CD14-positive monocyte (primary cell): ENCODE results near the gene ABCA2. TPM values are rescaled to one million over a fixed set of nuclear protein-coding genes. Genes with fewer than 3 reads are reported as not detected.

ENCODE experiments used
- DNase-seq, 3 donors: peaks; one replicate each; pipeline ENCODE4 v3.0.0-alpha.2; 2011 to 2022
- H2AFZ ChIP-seq: 2 replicates; pipeline ENCODE4 v1.6.0; 2012; ENCODE audit warnings: mild to moderate bottlenecking, low read depth, low read length, inconsistent platforms; ENCODE audit not compliant: insufficient read depth, poor library complexity, severe bottlenecking
- H3K27ac ChIP-seq, 2 donors: 1 replicate in 1 of 2; 2 replicates in 1 of 2; pipeline ENCODE4 v1.5.1; 2012 to 2013; ENCODE audit warnings: low read length in 2 of 2, control low read depth in 1 of 2, inconsistent platforms in 1 of 2, low read depth in 1 of 2, mild to moderate bottlenecking in 1 of 2
- H3K27me3 ChIP-seq, 2 donors: one replicate each; pipeline versions ENCODE4 v1.6.0 to v1.6.1; 2011 to 2013; ENCODE audit warnings: low read length in 2 of 2; ENCODE audit not compliant: control insufficient read depth in 2 of 2, insufficient read depth in 2 of 2
- H3K36me3 ChIP-seq, 2 donors: replicated peaks in 1 of 2; 1 replicate in 1 of 2; 2 replicates in 1 of 2; pipeline versions ENCODE4 v1.5.1 to v1.6.1; 2012 to 2013; ENCODE audit warnings: low read length in 2 of 2, control low read depth in 1 of 2, inconsistent platforms in 1 of 2, mild to moderate bottlenecking in 1 of 2; ENCODE audit not compliant: insufficient read depth in 2 of 2, control insufficient read depth in 1 of 2
- H3K4me1 ChIP-seq, 2 donors: 1 replicate in 1 of 2; 2 replicates in 1 of 2; pipeline versions ENCODE4 v1.5.1 to v1.6.1; 2012 to 2013; ENCODE audit warnings: low read length in 2 of 2, control low read depth in 1 of 2, inconsistent platforms in 1 of 2, mild to moderate bottlenecking in 1 of 2, moderate library complexity in 1 of 2; ENCODE audit not compliant: insufficient read depth in 2 of 2, control insufficient read depth in 1 of 2
- H3K4me2 ChIP-seq: replicated peaks from 2 replicates; pipeline ENCODE3; 2012; ENCODE audit warnings: low read length, moderate library complexity, mild to moderate bottlenecking; ENCODE audit not compliant: poor library complexity, severe bottlenecking; ENCODE audit errors: extremely low read depth
- H3K4me3 ChIP-seq, 3 experiments: fragments of 200-600 bp in 1 of 3; sonication (generic) in 1 of 3; replicated peaks in 1 of 3; 1 replicate in 2 of 3; 2 replicates in 1 of 3; pipeline ENCODE4 v1.5.1; 2011 to 2013; ENCODE audit warnings: low read length in 3 of 3, mild to moderate bottlenecking in 3 of 3, control low read depth in 2 of 3, low read depth in 2 of 3, inconsistent platforms in 1 of 3, moderate library complexity in 1 of 3
- H3K79me2 ChIP-seq: 2 replicates; pipeline ENCODE4 v1.6.0; 2012; ENCODE audit warnings: mild to moderate bottlenecking, control low read depth, inconsistent platforms, low read length, moderate library complexity; ENCODE audit not compliant: insufficient read depth
- H3K9ac ChIP-seq: 2 replicates; pipeline ENCODE4 v1.6.0; 2017; ENCODE audit warnings: low read length, mild to moderate bottlenecking; ENCODE audit not compliant: insufficient read depth, poor library complexity, severe bottlenecking
- H3K9me3 ChIP-seq, 2 donors: replicated peaks in 1 of 2; 1 replicate in 1 of 2; 2 replicates in 1 of 2; pipeline versions ENCODE4 v1.5.1 to v1.6.1; 2012 to 2013; ENCODE audit warnings: low read length in 2 of 2, control low read depth in 1 of 2; ENCODE audit not compliant: control insufficient read depth in 1 of 2, insufficient read depth in 1 of 2
- H4K20me1 ChIP-seq: 2 replicates; pipeline ENCODE4 v1.6.0; 2012; ENCODE audit warnings: mild to moderate bottlenecking, low read length, control low read depth, moderate library complexity; ENCODE audit not compliant: insufficient read depth
- H3K27ac Mint-ChIP-seq, 7 donors: one replicate each; pipeline ENCODE4 v1.8.0; 2020; ENCODE audit warnings: mild to moderate bottlenecking in 7 of 7, mixed read lengths in 7 of 7, moderate library complexity in 6 of 7, inconsistent platforms in 2 of 7
- H3K27me3 Mint-ChIP-seq, 3 donors: one replicate each; pipeline ENCODE4 v1.8.0; 2021 to 2022; ENCODE audit warnings: low read depth in 3 of 3, mild to moderate bottlenecking in 3 of 3, mixed read lengths in 3 of 3, moderate library complexity in 3 of 3, inconsistent platforms in 1 of 3
- H3K36me3 Mint-ChIP-seq, 2 donors: one replicate each; pipeline ENCODE4 v1.8.0; 2020; ENCODE audit warnings: mixed read lengths in 2 of 2, inconsistent platforms in 1 of 2, mild to moderate bottlenecking in 1 of 2
- H3K4me1 Mint-ChIP-seq: one replicate; pipeline ENCODE4 v1.8.0; 2020; ENCODE audit warnings: mild to moderate bottlenecking, mixed read lengths
- H3K4me3 Mint-ChIP-seq, 2 donors: one replicate each; pipeline ENCODE4 v1.8.0; 2020; ENCODE audit warnings: mild to moderate bottlenecking in 2 of 2, mixed read lengths in 2 of 2, moderate library complexity in 1 of 2
- H3K9me3 Mint-ChIP-seq, 7 donors: one replicate each; pipeline ENCODE4 v1.8.0; 2020 to 2022; ENCODE audit warnings: mixed read lengths in 7 of 7, mild to moderate bottlenecking in 6 of 7, moderate library complexity in 6 of 7, inconsistent platforms in 2 of 7
- WGBS: methylation state at CpG from one replicate; pipeline ENCODE4 v1.1.5; 2013; ENCODE audit warnings: missing lambda C conversion rate; ENCODE audit not compliant: insufficient coverage; 5-methylcytosine and 5-hydroxymethylcytosine counted together
- intact Hi-C, 2 donors: fragments of 100-400 bp; cut with micrococcal nuclease; formaldehyde crosslinking; loops; one replicate each; pipeline versions ENCODE4 v1.15.0 to v1.15.1; 2023
- polyA plus RNA-seq, 3 donors: library from polyadenylated mRNA; depleted of rRNA in 1 of 3; unstranded in 2 of 3; stranded (reverse) in 1 of 3; fragments of 300-500 nt in 2 of 3; fragments of >200 nt in 1 of 3; fragmentation: Illumina TruSeq in 2 of 3; gene quantifications; 1 replicate in 2 of 3; 2 replicates in 1 of 3; pipeline ENCODE4 v1.2.3, GENCODE V29; 2012 to 2021
- TF ChIP-seq, protein P1 (sequence below): fragments of 200-600 bp; IDR thresholded peaks from one replicate; pipeline ENCODE4 v1.8.0; 2022; ENCODE audit warnings: antibody characterized with exemption, mild to moderate bottlenecking

Gene ABCA2
- polyA plus RNA-seq, 3 donors: 0.18 to 30.7 (median 0.40) TPM

DNA sequence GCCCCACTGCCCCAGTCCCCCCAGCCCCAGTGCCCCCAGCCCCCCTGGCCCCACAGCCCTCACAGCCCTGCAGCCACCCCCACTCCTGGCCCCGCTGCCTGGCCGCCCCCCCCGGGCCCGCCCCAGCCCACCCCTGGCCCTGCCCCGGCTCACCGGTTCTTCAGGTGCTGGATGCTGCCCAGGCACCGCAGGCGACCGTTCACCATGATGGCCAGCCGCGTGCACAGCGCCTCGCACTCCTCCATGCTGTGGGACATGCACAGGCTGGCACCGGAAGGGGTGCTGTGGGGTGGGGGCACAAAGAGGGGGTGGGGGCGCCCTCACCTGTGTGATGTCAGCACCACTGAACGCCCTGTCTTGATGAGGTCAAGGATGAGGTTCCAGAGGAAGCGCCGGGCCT is 18.8 kb downstream of the ABCA2 start:
- Mint-ChIP-seq H3K4me3 (no peak overlapping the region), H3K36me3 (peaks cover 4 to 17% of the 10 kb centered on the region in 2 donors), H3K27ac (no peak overlapping the region), H3K4me1 (peaks cover 3% of the 10 kb centered on the region), H3K9me3 (peaks cover 4 to 16% (median 7%) of the 10 kb centered on the region in 7 donors), H3K27me3 (peaks cover 5 to 8% (median 6%) of the 10 kb centered on the region in 3 donors)
- DNase-seq: no peak
- H3K9me3 ChIP-seq: peaks cover 0 to 10% of the 10 kb centered on the region in 2 donors
- intact Hi-C loops: no loop called here
- H3K79me2 ChIP-seq: no peaks in the 10 kb centered on the region
- H3K4me3 ChIP-seq: no peak overlapping the region
- no peaks in the 10 kb centered on the region for H3K36me3 ChIP-seq
- H3K4me2 ChIP-seq: no peak overlapping the region
- H3K27ac ChIP-seq: no peak overlapping the region
- TF ChIP-seq, protein P1, sequence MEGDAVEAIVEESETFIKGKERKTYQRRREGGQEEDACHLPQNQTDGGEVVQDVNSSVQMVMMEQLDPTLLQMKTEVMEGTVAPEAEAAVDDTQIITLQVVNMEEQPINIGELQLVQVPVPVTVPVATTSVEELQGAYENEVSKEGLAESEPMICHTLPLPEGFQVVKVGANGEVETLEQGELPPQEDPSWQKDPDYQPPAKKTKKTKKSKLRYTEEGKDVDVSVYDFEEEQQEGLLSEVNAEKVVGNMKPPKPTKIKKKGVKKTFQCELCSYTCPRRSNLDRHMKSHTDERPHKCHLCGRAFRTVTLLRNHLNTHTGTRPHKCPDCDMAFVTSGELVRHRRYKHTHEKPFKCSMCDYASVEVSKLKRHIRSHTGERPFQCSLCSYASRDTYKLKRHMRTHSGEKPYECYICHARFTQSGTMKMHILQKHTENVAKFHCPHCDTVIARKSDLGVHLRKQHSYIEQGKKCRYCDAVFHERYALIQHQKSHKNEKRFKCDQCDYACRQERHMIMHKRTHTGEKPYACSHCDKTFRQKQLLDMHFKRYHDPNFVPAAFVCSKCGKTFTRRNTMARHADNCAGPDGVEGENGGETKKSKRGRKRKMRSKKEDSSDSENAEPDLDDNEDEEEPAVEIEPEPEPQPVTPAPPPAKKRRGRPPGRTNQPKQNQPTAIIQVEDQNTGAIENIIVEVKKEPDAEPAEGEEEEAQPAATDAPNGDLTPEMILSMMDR: no peak
- no peaks in the 10 kb centered on the region for H3K27me3 ChIP-seq
- WGBS: 100% methylated on average over 6 of the region's 18 CpGs
- no peaks in the 10 kb centered on the region for H4K20me1 ChIP-seq
- H3K9ac ChIP-seq: no peak overlapping the region
- H2AFZ ChIP-seq: no peak overlapping the region
- H3K4me1 ChIP-seq: no peaks in the 10 kb centered on the region

DNA sequence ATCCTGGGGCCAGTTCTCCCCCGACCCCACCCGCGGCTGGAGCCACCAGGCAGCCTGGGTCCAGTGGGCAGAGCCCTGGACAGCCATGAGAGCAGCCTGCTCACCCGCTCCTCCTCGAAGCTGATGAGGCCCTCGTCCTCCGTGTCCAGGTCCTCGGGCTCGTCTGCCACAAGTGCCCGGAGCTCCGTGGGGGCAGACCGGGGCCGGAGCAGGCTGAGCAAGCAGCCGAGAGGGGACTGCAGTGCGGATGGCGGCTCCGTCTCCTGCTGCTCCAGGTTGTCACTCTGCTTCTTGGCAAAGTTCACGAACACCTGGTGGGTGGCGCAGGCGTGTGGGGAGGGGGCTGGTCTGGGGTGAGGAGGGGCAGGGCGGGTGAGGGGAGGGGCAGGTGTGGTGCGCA is 19.7 kb downstream of the ABCA2 start:
- Histone ChIP-seq H3K4me3 (no peak overlapping the region), H3K9me3 (peaks cover 0 to 10% of the 10 kb centered on the region in 2 donors), H3K27ac (no peak overlapping the region), H3K4me1 (no peaks in the 10 kb centered on the region), H3K27me3 (no peaks in the 10 kb centered on the region), H2AFZ (no peak overlapping the region), H3K4me2 (no peak overlapping the region), H3K79me2 (no peaks in the 10 kb centered on the region), H3K9ac (no peak overlapping the region), H4K20me1 (no peaks in the 10 kb centered on the region), H3K36me3 (no peaks in the 10 kb centered on the region)
- DNase-seq: no peak
- TF ChIP-seq, protein P1: no peak
- H3K27ac Mint-ChIP-seq: no peak overlapping the region
- H3K27me3 Mint-ChIP-seq: peaks cover 5 to 8% (median 6%) of the 10 kb centered on the region in 3 donors
- peaks cover 3% of the 10 kb centered on the region for H3K4me1 Mint-ChIP-seq
- no peak overlapping the region for H3K4me3 Mint-ChIP-seq
- 86% methylated on average over 21 of the region's 22 CpGs for WGBS
- intact Hi-C loops: no loop called here
- peaks cover 4 to 15% of the 10 kb centered on the region in 2 donors for H3K36me3 Mint-ChIP-seq
- H3K9me3 Mint-ChIP-seq: peaks cover 4 to 16% (median 7%) of the 10 kb centered on the region in 7 donors
